ENCODE data around the gene CACNA1I. TPM values are rescaled to one million over a fixed set of nuclear protein-coding genes. Genes with fewer than 3 reads are reported as not detected.

The CACNA1I gene
- total RNA-seq (2021; fragmentation: NEBNext Ultra II Directional; extraction: Animal tissue kit (Norgen Biotek cat#: 25700)) (1.2 and 1.3 TPM in 2 replicates), polyA plus RNA-seq (2011; rRNA removed) (0.77 and 1.3 TPM in 2 replicates), polyA minus RNA-seq (2011; rRNA and poly(A)+ RNA removed) (1.00 and 1.3 TPM in 2 replicates)
- polyA plus RNA-seq (2011; cell fraction: cytosol; rRNA removed): 1.2 TPM
- 7.1 TPM for polyA plus RNA-seq (2011; cell fraction: nucleus; rRNA removed)
- polyA plus RNA-seq (2012, experiment 1 of 2): 0.91 to 1.4 TPM (median 1.2 TPM) in 4 replicates
- 0.71 TPM for polyA plus RNA-seq (2012, experiment 2 of 2)
- 1.3 TPM for polyA plus RNA-seq (2013, experiment 1 of 2)
- 1.3 TPM for polyA plus RNA-seq (2013, experiment 2 of 2)
- 0.95 TPM for polyA minus RNA-seq (2011; cell fraction: cytosol; rRNA and poly(A)+ RNA removed)
- polyA minus RNA-seq (2011; cell fraction: nucleus; rRNA and poly(A)+ RNA removed): 1.6 TPM
- long read RNA-seq, experiment 1, partial matches to known transcripts: 0 of 2 reads
- long read RNA-seq, experiment 1, other reads (novel, unspliced or antisense): 2 of 2 reads
- long read RNA-seq, experiment 2: 0 reads

DNA sequence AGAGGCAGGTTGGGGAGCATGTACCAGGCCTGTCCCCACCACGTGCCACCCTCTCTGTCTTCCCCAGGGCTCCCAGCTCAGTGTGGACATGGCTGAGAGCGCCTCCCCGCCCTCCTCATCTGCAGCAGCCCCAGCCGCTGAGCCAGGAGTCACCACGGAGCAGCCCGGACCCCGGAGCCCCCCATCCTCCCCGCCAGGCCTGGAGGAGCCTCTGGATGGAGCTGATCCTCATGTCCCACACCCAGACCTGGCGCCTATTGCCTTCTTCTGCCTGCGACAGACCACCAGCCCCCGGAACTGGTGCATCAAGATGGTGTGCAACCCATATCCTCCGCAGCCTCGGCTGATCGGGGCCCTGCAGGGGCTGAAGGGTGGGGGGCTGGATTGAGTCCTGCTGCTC lies at the start of gene CACNA1I:
Gene CACNA1I (plus strand): TSS at position 89 of the 400 bp plus-strand sequence. CDS start 0 bp downstream, at position 89.
- Histone ChIP-seq H3K18ac (ENCODE audit: extremely low read depth, low read length) (no peak within 1 kb of the TSS), H2AK5ac (ENCODE audit: low read depth, low read length) (no peak within 1 kb of the TSS), H3K56ac (replicated peaks; ENCODE audit: insufficient read length, low read depth, low read length) (no peak within 1 kb of the TSS), H3K79me2 (ENCODE audit: control insufficient read depth in 1 of 2, insufficient read depth in 2 of 2, low read length in 2 of 2) (no peaks in the 10 kb centered on the region), H3K27ac (ENCODE audit: low read depth, low read length) (no peak within 1 kb of the TSS), H4K8ac (ENCODE audit: extremely low read depth, insufficient read depth, low read length) (no peak within 1 kb of the TSS; the same call in 1 of the 2 replicates), H3K4me3 (ENCODE audit: extremely low read depth in 1 of 4, insufficient read depth in 2 of 4, low read depth in 3 of 4, low read length in 4 of 4) (no peak within 1 kb of the TSS), H3K9me3 (ENCODE audit: insufficient read depth in 2 of 2, low read depth in 1 of 2, low read length in 1 of 2) (peaks cover 0 to 2% of the 10 kb centered on the region in 2 experiments; a peak in 1 of 4 replicates), H3K23ac (ENCODE audit: insufficient read length) (no peak within 1 kb of the TSS), H2AFZ (ENCODE audit: low read length) (no peak within 1 kb of the TSS), H3K14ac (ENCODE audit: insufficient read length) (no peak within 1 kb of the TSS), H4K91ac (replicated peaks; ENCODE audit: insufficient read length, low read length) (no peak within 1 kb of the TSS), H3K27me3 (replicated peaks in 1 of 4; ENCODE audit: control insufficient read depth in 3 of 4, extremely low read depth in 1 of 4, insufficient read depth in 3 of 4, low read length in 3 of 4) (no peaks in the 10 kb centered on the region; a peak in 1 of 7 replicates), H4K20me1 (replicated peaks in 1 of 2; ENCODE audit: control insufficient read depth in 1 of 2, insufficient read depth in 2 of 2, low read length in 2 of 2) (peaks cover 0 to 3% of the 10 kb centered on the region in 2 experiments), H2BK15ac (ENCODE audit: low read length) (no peak within 1 kb of the TSS), H3K23me2 (ENCODE audit: low read depth, low read length) (peaks cover 5% of the 10 kb centered on the region; the same call in 1 of the 2 replicates), H3K79me1 (ENCODE audit: low read depth, low read length) (no peaks in the 10 kb centered on the region), H3K4me1 (replicated peaks in 1 of 4; ENCODE audit: control insufficient read depth in 3 of 4, insufficient read depth in 4 of 4, low read length in 3 of 4) (0 out of 7 replicates have a peak, but pooled peaks cover 0 to 4% (median 0%) of the 10 kb centered on the region in 4 experiments), H2BK20ac (ENCODE audit: low read length) (no peak within 1 kb of the TSS), H3K4ac (replicated peaks; ENCODE audit: insufficient read length, low read depth, low read length) (no peak within 1 kb of the TSS), H3K36me3 (ENCODE audit: control insufficient read depth in 2 of 4, insufficient read depth in 4 of 4, low read length in 3 of 4) (no peaks in the 10 kb centered on the region), H3K9ac (replicated peaks in 1 of 4; ENCODE audit: extremely low read depth in 1 of 4, low read depth in 3 of 4, low read length in 3 of 4) (no peak within 1 kb of the TSS), H3K4me2 (ENCODE audit: insufficient read depth in 1 of 2, low read depth in 2 of 2, low read length in 2 of 2) (no peak within 1 kb of the TSS), H2BK12ac (ENCODE audit: low read depth, low read length) (no peak within 1 kb of the TSS), H2BK5ac (ENCODE audit: low read depth, low read length) (no peak within 1 kb of the TSS), H2BK120ac (replicated peaks; ENCODE audit: low read depth, low read length) (no peak within 1 kb of the TSS), H4K5ac (ENCODE audit: insufficient read length, low read depth, low read length) (no peak within 1 kb of the TSS)
- no peak for DNase-seq (ENCODE audit: low read depth in 1 of 2, low spot score in 2 of 2)
- CTCF ChIA-PET (ENCODE audit: partially characterized antibody): interaction anchor here (0.7 to 9.0 kb wide), 3 partner anchors 10 to 383 kb away, joined by 3 to 47 read pairs (median 3); no protein-coding TSS in a partner anchor
- POLR2A ChIA-PET (ENCODE audit: partially characterized antibody): no interaction called here
- no peak for FAIRE-seq
- 87% methylated on average over 9 of the region's 14 CpGs; no CpG with 5 or more reads in 1 of the 2 experiments for WGBS, 2 experiments (ENCODE audit: extremely low coverage in 1 of 2, insufficient coverage in 1 of 2, insufficient read length in 1 of 2, insufficient replicate concordance in 2 of 2, low coverage in 1 of 2, low lambda C conversion rate in 2 of 2, missing lambda C conversion rate in 1 of 2)
- TF ChIP-seq, protein P1, sequence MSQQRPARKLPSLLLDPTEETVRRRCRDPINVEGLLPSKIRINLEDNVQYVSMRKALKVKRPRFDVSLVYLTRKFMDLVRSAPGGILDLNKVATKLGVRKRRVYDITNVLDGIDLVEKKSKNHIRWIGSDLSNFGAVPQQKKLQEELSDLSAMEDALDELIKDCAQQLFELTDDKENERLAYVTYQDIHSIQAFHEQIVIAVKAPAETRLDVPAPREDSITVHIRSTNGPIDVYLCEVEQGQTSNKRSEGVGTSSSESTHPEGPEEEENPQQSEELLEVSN (IDR thresholded peaks at IDR 0.05): no peak
- no peak for TF ChIP-seq CHD2 (IDR thresholded peaks at IDR 0.05; ENCODE audit: low read length)
- no peak for TF ChIP-seq KDM4A (IDR thresholded peaks at IDR 0.05; ENCODE audit: low read depth, low read length, severe bottlenecking)
- TF ChIP-seq TCF12 (IDR thresholded peaks at IDR 0.05; ENCODE audit: low read depth, low read length): no peak
- no peak for TF ChIP-seq HDAC6 (IDR thresholded peaks at IDR 0.05; ENCODE audit: low read depth, low read length)
- TF ChIP-seq, protein P2, sequence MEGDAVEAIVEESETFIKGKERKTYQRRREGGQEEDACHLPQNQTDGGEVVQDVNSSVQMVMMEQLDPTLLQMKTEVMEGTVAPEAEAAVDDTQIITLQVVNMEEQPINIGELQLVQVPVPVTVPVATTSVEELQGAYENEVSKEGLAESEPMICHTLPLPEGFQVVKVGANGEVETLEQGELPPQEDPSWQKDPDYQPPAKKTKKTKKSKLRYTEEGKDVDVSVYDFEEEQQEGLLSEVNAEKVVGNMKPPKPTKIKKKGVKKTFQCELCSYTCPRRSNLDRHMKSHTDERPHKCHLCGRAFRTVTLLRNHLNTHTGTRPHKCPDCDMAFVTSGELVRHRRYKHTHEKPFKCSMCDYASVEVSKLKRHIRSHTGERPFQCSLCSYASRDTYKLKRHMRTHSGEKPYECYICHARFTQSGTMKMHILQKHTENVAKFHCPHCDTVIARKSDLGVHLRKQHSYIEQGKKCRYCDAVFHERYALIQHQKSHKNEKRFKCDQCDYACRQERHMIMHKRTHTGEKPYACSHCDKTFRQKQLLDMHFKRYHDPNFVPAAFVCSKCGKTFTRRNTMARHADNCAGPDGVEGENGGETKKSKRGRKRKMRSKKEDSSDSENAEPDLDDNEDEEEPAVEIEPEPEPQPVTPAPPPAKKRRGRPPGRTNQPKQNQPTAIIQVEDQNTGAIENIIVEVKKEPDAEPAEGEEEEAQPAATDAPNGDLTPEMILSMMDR (IDR thresholded peaks at IDR 0.05; ENCODE audit: control extremely low read depth in 1 of 3, insufficient read depth in 1 of 3, low read depth in 1 of 3, low read length in 3 of 3): no peak
- no peak for TF ChIP-seq KDM5A (IDR thresholded peaks at IDR 0.05; ENCODE audit: low read length)
- no peak for TF ChIP-seq BCL11A (IDR thresholded peaks at IDR 0.05; ENCODE audit: low read depth in 2 of 2, low read length in 2 of 2)
- TF ChIP-seq POLR2A (IDR thresholded peaks at IDR 0.05; ENCODE audit: control extremely low read depth in 1 of 2, low read depth in 2 of 2, low read length in 2 of 2): no peak
